H9 (cell line): ENCODE results near the gene AGXT. TPM values are rescaled to one million over a fixed set of nuclear protein-coding genes. Genes with fewer than 3 reads are reported as not detected.

Source experiments
- DNase-seq: peaks from one replicate; pipeline ENCODE4 v3.0.0-alpha.2; 2017
- H2AFZ ChIP-seq: one replicate; pipeline ENCODE4 v1.6.1; 2013; ENCODE audit warnings: mild to moderate bottlenecking, low read length, control low read depth, moderate library complexity
- H2AK5ac ChIP-seq: 2 replicates; pipeline ENCODE4 v1.6.1; 2013; ENCODE audit warnings: low read length, control low read depth, mixed read lengths; ENCODE audit not compliant: insufficient read length
- H2BK120ac ChIP-seq: one replicate; pipeline ENCODE4 v1.6.1; 2013; ENCODE audit warnings: low read depth, mild to moderate bottlenecking, low read length, control low read depth, inconsistent platforms; ENCODE audit not compliant: poor library complexity, severe bottlenecking
- H2BK12ac ChIP-seq: 2 replicates; pipeline ENCODE4 v1.6.1; 2013; ENCODE audit warnings: low read length, control low read depth, mixed read lengths, low read depth; ENCODE audit not compliant: insufficient read length
- H2BK15ac ChIP-seq: 2 replicates; pipeline ENCODE4 v1.6.1; 2013; ENCODE audit warnings: low read depth, low read length, control low read depth
- H2BK20ac ChIP-seq: one replicate; pipeline ENCODE4 v1.6.1; 2013; ENCODE audit warnings: low read depth, mild to moderate bottlenecking, low read length, control low read depth, inconsistent platforms; ENCODE audit not compliant: poor library complexity, severe bottlenecking
- H2BK5ac ChIP-seq: 2 replicates; pipeline ENCODE4 v1.6.1; 2013; ENCODE audit warnings: low read length, control low read depth, mixed read lengths; ENCODE audit not compliant: insufficient read length
- H3K14ac ChIP-seq: 2 replicates; pipeline ENCODE4 v1.6.1; 2013; ENCODE audit warnings: low read length, control low read depth; ENCODE audit not compliant: insufficient read depth
- H3K18ac ChIP-seq: 2 replicates; pipeline ENCODE4 v1.6.1; 2013; ENCODE audit warnings: low read depth, mild to moderate bottlenecking, mixed read lengths, low read length, control low read depth; ENCODE audit not compliant: insufficient read length
- H3K23ac ChIP-seq: 2 replicates; pipeline ENCODE4 v1.6.1; 2013; ENCODE audit warnings: low read length, control low read depth, mixed read lengths, low read depth; ENCODE audit not compliant: insufficient read length
- H3K23me2 ChIP-seq: 2 replicates; pipeline ENCODE4 v1.6.1; 2013; ENCODE audit warnings: low read depth, mild to moderate bottlenecking, mixed read lengths, low read length, control low read depth; ENCODE audit not compliant: insufficient read length, poor library complexity, severe bottlenecking
- H3K27ac ChIP-seq: 2 replicates; pipeline ENCODE4 v1.5.1; 2013; ENCODE audit warnings: low read length, control low read depth, mixed read lengths, low read depth; ENCODE audit not compliant: insufficient read length
- H3K27me3 ChIP-seq: 2 replicates; pipeline ENCODE4 v1.6.1; 2013; ENCODE audit warnings: low read length, control low read depth, inconsistent platforms; ENCODE audit not compliant: insufficient read depth
- H3K4ac ChIP-seq: 2 replicates; pipeline ENCODE4 v1.6.1; 2013; ENCODE audit warnings: low read depth, mild to moderate bottlenecking, control low read depth, inconsistent platforms, low read length, moderate library complexity
- H3K4me1 ChIP-seq: 2 replicates; pipeline ENCODE4 v1.6.1; 2013; ENCODE audit warnings: low read length, control low read depth, inconsistent platforms; ENCODE audit not compliant: insufficient read depth
- H3K4me2 ChIP-seq: 2 replicates; pipeline ENCODE4 v1.6.1; 2013; ENCODE audit warnings: low read length, control low read depth, mixed read lengths; ENCODE audit not compliant: insufficient read length, insufficient read depth
- H3K56ac ChIP-seq: 2 replicates; pipeline ENCODE4 v1.6.1; 2013; ENCODE audit warnings: low read depth, mild to moderate bottlenecking, mixed read lengths, low read length, control low read depth; ENCODE audit not compliant: insufficient read length
- H3K79me1 ChIP-seq: 2 replicates; pipeline ENCODE4 v1.6.1; 2013; ENCODE audit warnings: low read depth, mild to moderate bottlenecking, moderate library complexity, low read length, control low read depth, inconsistent platforms; ENCODE audit not compliant: insufficient read depth, poor library complexity, severe bottlenecking
- H3K79me2 ChIP-seq: 2 replicates; pipeline ENCODE4 v1.6.1; 2013; ENCODE audit warnings: low read length, control low read depth, inconsistent platforms; ENCODE audit not compliant: insufficient read depth
- H3K9ac ChIP-seq: 2 replicates; pipeline ENCODE4 v1.6.1; 2013; ENCODE audit warnings: low read length, control low read depth, mixed read lengths; ENCODE audit not compliant: insufficient read length; ENCODE audit errors: extremely low read depth
- H3K9me3 ChIP-seq: one replicate; pipeline ENCODE4 v1.6.1; 2013; ENCODE audit warnings: low read depth, low read length, inconsistent platforms; ENCODE audit not compliant: control insufficient read depth
- H3T11ph ChIP-seq: one replicate; pipeline ENCODE4 v1.6.1; 2013; ENCODE audit warnings: mild to moderate bottlenecking, low read length, control low read depth, inconsistent platforms
- H4K20me1 ChIP-seq: one replicate; pipeline ENCODE4 v1.6.1; 2013; ENCODE audit not compliant: control insufficient read depth, insufficient read length, insufficient read depth
- H4K5ac ChIP-seq: 2 replicates; pipeline ENCODE4 v1.6.1; 2013; ENCODE audit warnings: low read depth, mild to moderate bottlenecking, mixed read lengths, low read length, control low read depth; ENCODE audit not compliant: insufficient read length
- H4K8ac ChIP-seq: replicated peaks from 2 replicates; pipeline ENCODE4 v1.6.1; 2013; ENCODE audit warnings: low read length, control low read depth, mixed read lengths, low read depth; ENCODE audit not compliant: insufficient read length
- H4K91ac ChIP-seq: 2 replicates; pipeline ENCODE4 v1.6.1; 2013; ENCODE audit warnings: low read depth, mild to moderate bottlenecking, moderate library complexity, mixed read lengths, low read length, control low read depth; ENCODE audit not compliant: insufficient read length
- H3K27ac Mint-ChIP-seq, 3 experiments: 2 replicates in 2 of 3; 3 replicates in 1 of 3; pipeline ENCODE4 v1.8.0; 2020 to 2021; ENCODE audit warnings: mixed read lengths in 3 of 3, mild to moderate bottlenecking in 1 of 3, moderate library complexity in 1 of 3
- H3K27me3 Mint-ChIP-seq: 2 replicates; pipeline ENCODE4 v1.8.0; 2021; ENCODE audit warnings: low read depth, mild to moderate bottlenecking, moderate library complexity, mixed read lengths
- H3K36me3 Mint-ChIP-seq, 3 experiments: 2 replicates in 2 of 3; 3 replicates in 1 of 3; pipeline ENCODE4 v1.8.0; 2020 to 2021; ENCODE audit warnings: low read depth in 3 of 3, mixed read lengths in 3 of 3; ENCODE audit not compliant: insufficient read depth in 1 of 3
- H3K4me1 Mint-ChIP-seq, 2 experiments: 2 replicates each; pipeline ENCODE4 v1.8.0; 2020; ENCODE audit warnings: mixed read lengths in 2 of 2
- H3K4me3 Mint-ChIP-seq, 2 experiments: 2 replicates in 1 of 2; 3 replicates in 1 of 2; pipeline ENCODE4 v1.8.0; 2020 to 2021; ENCODE audit warnings: mild to moderate bottlenecking in 2 of 2, mixed read lengths in 2 of 2, moderate library complexity in 1 of 2
- H3K9me3 Mint-ChIP-seq, 2 experiments: 2 replicates in 1 of 2; 3 replicates in 1 of 2; pipeline ENCODE4 v1.8.0; 2020; ENCODE audit warnings: mild to moderate bottlenecking in 2 of 2, mixed read lengths in 2 of 2, moderate library complexity in 1 of 2
- WGBS: extraction: QIAGEN DNeasy Blood & Tissue Kit; methylation state at CpG from one replicate; pipeline ENCODE4 v1.1.7; 2013; ENCODE audit warnings: missing lambda C conversion rate, low lambda C conversion rate, mixed read lengths; ENCODE audit not compliant: insufficient read length; ENCODE audit errors: extremely low coverage; 5-methylcytosine and 5-hydroxymethylcytosine counted together
- total RNA-seq: library from RNA; stranded (reverse); gene quantifications from 2 replicates; pipeline ENCODE4 v1.2.1, GENCODE V29; 2021
- TF ChIP-seq, protein P1 (sequence below): fragments of 200-600 bp; sonication (generic); conservative IDR thresholded peaks from 3 replicates; pipeline ENCODE4 v1.8.0; 2021; ENCODE audit warnings: antibody characterized with exemption, mild to moderate bottlenecking

The AGXT gene
- total RNA-seq, 1 experiment from 2014 or later: not detected

DNA sequence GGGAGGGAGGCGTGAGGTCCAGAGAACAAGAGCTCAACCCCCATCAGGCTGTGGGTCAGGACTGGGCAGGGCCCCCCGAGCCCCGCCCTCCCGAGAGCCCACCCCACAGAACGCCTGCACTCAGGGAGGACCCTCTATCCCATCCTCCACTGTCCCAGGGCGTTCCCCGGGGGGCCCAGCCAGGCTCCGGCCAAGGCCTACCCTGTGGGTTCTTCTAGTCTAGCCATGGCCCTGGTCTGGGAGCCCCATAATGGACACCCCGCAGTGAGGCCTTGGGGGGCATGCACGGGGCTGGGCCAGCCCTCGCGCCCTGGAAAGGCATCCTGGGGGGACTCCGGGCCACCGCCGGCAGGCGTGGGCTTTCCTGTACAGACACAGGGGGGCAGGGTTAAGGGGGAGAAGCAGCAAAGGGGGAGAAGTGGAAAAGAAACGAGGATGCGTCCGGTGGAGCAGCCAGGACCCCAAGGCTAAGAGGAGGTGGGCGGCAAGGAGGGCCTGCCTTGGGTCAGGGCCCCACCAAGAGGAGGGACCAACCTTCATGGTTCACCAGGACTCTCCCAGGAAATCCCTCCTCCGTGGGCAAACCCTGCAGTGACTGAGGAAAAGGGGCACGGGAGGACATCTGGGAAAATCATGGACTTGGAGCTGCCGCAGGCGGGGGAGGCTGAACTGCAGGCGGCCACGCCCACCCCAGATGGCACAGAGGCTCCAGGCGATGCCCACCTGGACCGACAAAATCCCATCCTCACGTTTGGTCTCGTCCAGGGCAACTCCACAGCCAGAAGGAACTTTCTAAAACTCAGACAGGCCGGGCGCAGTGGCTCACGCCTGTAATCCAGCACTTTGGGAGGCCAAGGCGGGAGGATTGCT, 34.8 kb downstream of the AGXT start:
- H2BK15ac ChIP-seq: no peak overlapping the region
- no peaks in the 10 kb centered on the region for H3K27me3 ChIP-seq
- H3K9ac ChIP-seq: no peak overlapping the region
- no peaks in the 10 kb centered on the region for H3K9me3 ChIP-seq
- no peak overlapping the region for H4K5ac ChIP-seq
- no peak overlapping the region for H3K23ac ChIP-seq
- no peak for DNase-seq
- no peak overlapping the region for H2AK5ac ChIP-seq
- no peak overlapping the region for H4K8ac ChIP-seq
- no peak overlapping the region for H3T11ph ChIP-seq
- H4K91ac ChIP-seq: no peak overlapping the region
- H3K4ac ChIP-seq: no peak overlapping the region
- H3K23me2 ChIP-seq: no peaks in the 10 kb centered on the region
- WGBS: no CpG with 5 or more reads among the region's 34 CpGs
- no peak overlapping the region for H2AFZ ChIP-seq
- no peak overlapping the region for H2BK12ac ChIP-seq
- H3K36me3 Mint-ChIP-seq: peaks cover 3 to 10% (median 5%) of the 10 kb centered on the region in 3 experiments; a peak in 5 of 7 replicates
- no peak overlapping the region for H3K4me3 Mint-ChIP-seq
- no peak overlapping the region for H2BK120ac ChIP-seq
- H3K18ac ChIP-seq: no peak overlapping the region
- no peak overlapping the region for H3K56ac ChIP-seq
- H3K4me1 Mint-ChIP-seq: peaks cover 7 to 10% of the 10 kb centered on the region in 2 experiments
- H2BK5ac ChIP-seq: no peak overlapping the region
- H2BK20ac ChIP-seq: no peak overlapping the region
- TF ChIP-seq, protein P1, sequence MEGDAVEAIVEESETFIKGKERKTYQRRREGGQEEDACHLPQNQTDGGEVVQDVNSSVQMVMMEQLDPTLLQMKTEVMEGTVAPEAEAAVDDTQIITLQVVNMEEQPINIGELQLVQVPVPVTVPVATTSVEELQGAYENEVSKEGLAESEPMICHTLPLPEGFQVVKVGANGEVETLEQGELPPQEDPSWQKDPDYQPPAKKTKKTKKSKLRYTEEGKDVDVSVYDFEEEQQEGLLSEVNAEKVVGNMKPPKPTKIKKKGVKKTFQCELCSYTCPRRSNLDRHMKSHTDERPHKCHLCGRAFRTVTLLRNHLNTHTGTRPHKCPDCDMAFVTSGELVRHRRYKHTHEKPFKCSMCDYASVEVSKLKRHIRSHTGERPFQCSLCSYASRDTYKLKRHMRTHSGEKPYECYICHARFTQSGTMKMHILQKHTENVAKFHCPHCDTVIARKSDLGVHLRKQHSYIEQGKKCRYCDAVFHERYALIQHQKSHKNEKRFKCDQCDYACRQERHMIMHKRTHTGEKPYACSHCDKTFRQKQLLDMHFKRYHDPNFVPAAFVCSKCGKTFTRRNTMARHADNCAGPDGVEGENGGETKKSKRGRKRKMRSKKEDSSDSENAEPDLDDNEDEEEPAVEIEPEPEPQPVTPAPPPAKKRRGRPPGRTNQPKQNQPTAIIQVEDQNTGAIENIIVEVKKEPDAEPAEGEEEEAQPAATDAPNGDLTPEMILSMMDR: no peak
- H3K27ac ChIP-seq: no peak overlapping the region
- H3K4me1 ChIP-seq: no peaks in the 10 kb centered on the region
- no peaks in the 10 kb centered on the region for H4K20me1 ChIP-seq
- H3K27me3 Mint-ChIP-seq: peaks cover 8% of the 10 kb centered on the region
- H3K14ac ChIP-seq: no peak overlapping the region; the same call in 1 of the 2 replicates
- peaks cover 12% of the 10 kb centered on the region in 2 experiments for H3K9me3 Mint-ChIP-seq
- no peak overlapping the region for H3K4me2 ChIP-seq
- no peaks in the 10 kb centered on the region for H3K79me1 ChIP-seq
- H3K27ac Mint-ChIP-seq: no peak overlapping the region
- no peaks in the 10 kb centered on the region for H3K79me2 ChIP-seq
